Panc1 (cell line): ENCODE data around the gene MEIS1.

Experiments
- CTCF ChIP-seq: fragments of 450-650 bp; IDR thresholded peaks from 2 replicates; pipeline ENCODE4 v1.5.1; 2017; ENCODE audit warnings: mild to moderate bottlenecking
- POLR2AphosphoS5 ChIP-seq: IDR thresholded peaks from 2 replicates; pipeline ENCODE4 v1.6.1; 2012; ENCODE audit warnings: mild to moderate bottlenecking, low read depth, low read length, moderate library complexity
- SIN3A ChIP-seq: IDR thresholded peaks from 2 replicates; pipeline ENCODE4 v1.6.1; 2012; ENCODE audit warnings: low read depth, mild to moderate bottlenecking, low read length, moderate library complexity, borderline replicate concordance; ENCODE audit not compliant: insufficient read depth
- TCF7L2 ChIP-seq: IDR thresholded peaks from 2 replicates; pipeline ENCODE4 v1.6.1; 2011; ENCODE audit warnings: mild to moderate bottlenecking, low read depth, low read length, inconsistent platforms

DNA sequence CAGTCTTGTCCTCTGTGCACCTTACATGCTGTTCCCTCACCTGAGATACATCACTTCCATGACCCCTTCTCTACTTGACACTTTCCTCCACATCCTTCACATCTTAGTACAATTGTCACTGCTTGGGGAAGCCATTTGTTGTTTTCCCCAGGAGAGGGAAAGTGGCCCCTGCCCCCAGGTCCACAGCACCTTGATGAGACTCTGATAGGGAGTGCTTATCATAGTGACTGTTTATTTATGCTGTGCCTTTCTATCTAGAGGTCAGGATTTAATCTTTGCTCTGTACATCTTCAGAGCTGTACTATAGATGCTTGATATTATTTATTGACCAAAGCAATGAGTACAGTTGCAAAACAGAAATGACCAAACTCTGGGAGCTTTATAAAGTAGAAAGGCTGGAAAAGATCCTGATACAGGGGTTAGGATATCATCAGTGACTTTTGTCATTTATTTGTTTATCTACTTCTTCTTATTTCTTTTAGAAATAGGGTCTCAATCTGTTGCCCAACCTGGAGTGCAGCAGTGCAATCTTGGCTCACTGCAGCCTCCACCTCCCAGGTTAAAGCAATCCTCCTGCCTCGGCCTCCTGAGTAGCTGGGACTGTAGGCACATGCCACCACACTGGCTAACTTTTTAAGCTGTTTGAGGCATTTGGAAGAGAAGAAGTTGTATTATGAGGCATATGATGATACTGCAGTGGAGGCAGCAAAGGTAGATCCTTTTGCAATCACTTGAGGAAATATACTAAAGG, 94.2 kb downstream of the MEIS1 start:
- no peak for TF ChIP-seq CTCF
- TF ChIP-seq POLR2AphosphoS5 = no peak
- no peak for TF ChIP-seq SIN3A
- TF ChIP-seq TCF7L2 = no peak
